ENCODE measurements around the gene FILIP1L. TPM values are rescaled to one million over a fixed set of nuclear protein-coding genes. Genes with fewer than 3 reads are reported as not detected.

FILIP1L gene
- total and polyA plus RNA-seq, 7 donors: 9.2 to 274 (median 78.5) TPM

DNA sequence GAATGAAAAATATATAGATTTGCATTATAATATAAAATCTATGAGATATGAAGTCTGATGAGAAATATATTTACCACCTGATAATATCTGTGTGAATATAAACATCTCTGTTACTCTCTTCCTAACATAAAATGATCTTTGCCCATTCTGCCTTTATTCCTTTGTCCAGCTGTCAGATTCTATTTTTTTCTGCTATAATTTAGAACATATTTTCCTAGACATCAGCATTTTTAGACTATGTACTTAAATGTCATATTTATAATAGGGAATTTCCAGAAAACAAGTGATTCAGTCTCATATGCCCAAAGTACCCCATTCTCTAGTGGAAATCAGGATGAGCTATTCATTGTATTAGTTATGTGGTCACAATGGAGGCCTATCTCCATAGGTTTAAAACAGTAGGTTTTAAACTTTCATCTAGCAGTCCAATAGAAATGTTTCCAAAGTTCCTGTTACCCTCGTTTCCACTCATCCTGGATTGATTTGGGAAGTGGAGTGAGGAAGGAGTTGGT is 83.3 kb downstream of the FILIP1L start:
- Histone ChIP-seq H3K27ac (peak overlapping the region; percentile 81), H3K27me3 (ENCODE audit: insufficient read depth in 3 of 3, low read length in 2 of 3) (no peaks in the 10 kb centered on the region), H3K4me1 (peaks cover 74% of the 10 kb centered on the region), H3K9me3 (no peaks in the 10 kb centered on the region), H3K36me3 (ENCODE audit: insufficient read depth in 1 of 2, low read depth in 1 of 2) (no peaks in the 10 kb centered on the region), H3K4me3 (no peak overlapping the region)
- intact Hi-C loops (cut with DNase I): loop anchor here in 1 of 2 donors (5.0 kb wide), 1 partner anchor 76 kb away; no protein-coding TSS in a partner anchor
- WGBS, 3 donors: 41 to 59% (median 53%) methylated on average over 1 of the region's 1 CpG
- ATAC-seq (no peak), DNase-seq (no peak)
- TF ChIP-seq, protein P1, sequence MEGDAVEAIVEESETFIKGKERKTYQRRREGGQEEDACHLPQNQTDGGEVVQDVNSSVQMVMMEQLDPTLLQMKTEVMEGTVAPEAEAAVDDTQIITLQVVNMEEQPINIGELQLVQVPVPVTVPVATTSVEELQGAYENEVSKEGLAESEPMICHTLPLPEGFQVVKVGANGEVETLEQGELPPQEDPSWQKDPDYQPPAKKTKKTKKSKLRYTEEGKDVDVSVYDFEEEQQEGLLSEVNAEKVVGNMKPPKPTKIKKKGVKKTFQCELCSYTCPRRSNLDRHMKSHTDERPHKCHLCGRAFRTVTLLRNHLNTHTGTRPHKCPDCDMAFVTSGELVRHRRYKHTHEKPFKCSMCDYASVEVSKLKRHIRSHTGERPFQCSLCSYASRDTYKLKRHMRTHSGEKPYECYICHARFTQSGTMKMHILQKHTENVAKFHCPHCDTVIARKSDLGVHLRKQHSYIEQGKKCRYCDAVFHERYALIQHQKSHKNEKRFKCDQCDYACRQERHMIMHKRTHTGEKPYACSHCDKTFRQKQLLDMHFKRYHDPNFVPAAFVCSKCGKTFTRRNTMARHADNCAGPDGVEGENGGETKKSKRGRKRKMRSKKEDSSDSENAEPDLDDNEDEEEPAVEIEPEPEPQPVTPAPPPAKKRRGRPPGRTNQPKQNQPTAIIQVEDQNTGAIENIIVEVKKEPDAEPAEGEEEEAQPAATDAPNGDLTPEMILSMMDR (IDR thresholded peaks at IDR 0.05): no peak

DNA sequence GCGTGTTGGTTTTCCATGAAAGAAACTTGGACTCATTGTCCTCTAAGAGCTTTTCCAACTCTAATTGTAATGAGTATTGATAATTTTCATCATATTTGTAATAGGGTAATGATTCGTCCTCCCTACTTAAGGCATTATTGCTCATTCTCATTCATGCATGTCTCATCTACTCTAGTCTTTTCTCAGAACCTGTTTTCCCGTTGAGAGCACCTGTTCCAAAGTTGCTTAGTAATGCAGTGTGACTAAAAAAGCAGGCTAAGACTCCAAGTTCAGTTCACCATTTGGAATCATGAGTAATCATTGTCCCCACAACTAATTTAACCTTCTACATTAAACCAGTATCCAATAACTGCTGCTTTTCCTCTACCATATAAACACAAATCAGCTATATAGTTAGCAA is 84.0 kb downstream of the FILIP1L start:
- WGBS, 3 donors: 35 to 45% (median 44%) methylated on average over 3 of the region's 3 CpGs
- no peaks in the 10 kb centered on the region for H3K27me3 ChIP-seq (ENCODE audit: insufficient read depth in 3 of 3, low read length in 2 of 3)
- peak overlapping the region; percentile 81 for H3K27ac ChIP-seq
- no peaks in the 10 kb centered on the region for H3K36me3 ChIP-seq (ENCODE audit: insufficient read depth in 1 of 2, low read depth in 1 of 2)
- H3K4me1 ChIP-seq: peaks cover 75% of the 10 kb centered on the region
- no peak overlapping the region for H3K4me3 ChIP-seq
- peak; percentile 78 to 87 (median 84) for ATAC-seq
- intact Hi-C loops (cut with DNase I): loop anchor here in 1 of 2 donors (5.0 kb wide), 1 partner anchor 77 kb away; no protein-coding TSS in a partner anchor
- TF ChIP-seq, protein P1 (IDR thresholded peaks at IDR 0.05): no peak
- H3K9me3 ChIP-seq: no peaks in the 10 kb centered on the region
- DNase-seq: no peak

DNA sequence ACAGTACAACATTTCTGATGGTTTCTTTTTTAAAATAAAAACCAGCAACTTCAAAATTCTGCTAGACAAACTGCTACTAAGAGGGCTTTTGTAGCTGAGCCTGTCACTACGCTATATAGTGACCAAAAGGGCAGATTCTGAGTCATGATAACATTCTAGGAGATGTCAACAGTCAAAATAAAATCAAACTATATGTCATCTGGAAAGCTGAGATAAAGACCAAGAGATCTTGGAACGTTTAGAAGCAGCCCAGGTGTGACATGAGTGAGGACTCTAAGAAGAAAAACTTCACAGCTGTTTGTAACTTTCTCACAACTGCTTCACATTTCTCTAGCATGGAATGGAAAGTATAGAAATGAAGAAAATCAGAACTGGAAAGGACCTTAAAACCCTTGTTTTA is 84.6 kb downstream of the FILIP1L start:
- no peaks in the 10 kb centered on the region for H3K27me3 ChIP-seq (ENCODE audit: insufficient read depth in 3 of 3, low read length in 2 of 3)
- intact Hi-C loops (cut with DNase I): loop anchor here in 1 of 2 donors (5.0 kb wide), 1 partner anchor 78 kb away; no protein-coding TSS in a partner anchor
- 41 to 71% (median 63%) methylated on average over 2 of the region's 2 CpGs for WGBS, 3 donors
- peak overlapping the region; percentile 81 for H3K27ac ChIP-seq
- TF ChIP-seq, protein P1 (IDR thresholded peaks at IDR 0.05): no peak
- peaks cover 76% of the 10 kb centered on the region for H3K4me1 ChIP-seq
- H3K4me3 ChIP-seq: no peak overlapping the region
- H3K9me3 ChIP-seq: no peaks in the 10 kb centered on the region
- no peaks in the 10 kb centered on the region for H3K36me3 ChIP-seq (ENCODE audit: insufficient read depth in 1 of 2, low read depth in 1 of 2)
- ATAC-seq (peak in 3 of 4 donors; percentile 13 to 29 (median 27)), DNase-seq (no peak)

DNA sequence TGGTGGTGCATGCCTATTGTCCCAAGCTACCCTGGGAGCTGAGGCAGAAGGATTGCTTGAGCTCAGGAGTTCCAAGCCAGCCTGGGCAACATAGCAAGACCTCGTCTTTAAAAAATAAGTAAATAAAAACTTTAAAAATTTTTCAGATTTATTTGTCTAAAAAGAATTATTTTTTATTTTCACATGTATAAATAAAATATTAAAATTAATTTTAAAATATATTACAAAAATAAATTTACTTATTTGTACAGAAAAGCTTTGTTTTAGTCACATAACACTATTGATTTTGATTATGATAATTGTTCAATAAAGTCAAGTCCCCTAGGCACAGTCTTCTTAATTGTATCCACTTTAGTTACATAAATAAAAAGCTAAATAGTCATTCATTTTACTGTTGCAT is 85.2 kb downstream of the FILIP1L start:
- peak overlapping the region; percentile 81 for H3K27ac ChIP-seq
- peaks cover 77% of the 10 kb centered on the region for H3K4me1 ChIP-seq
- TF ChIP-seq, protein P1 (IDR thresholded peaks at IDR 0.05): no peak
- intact Hi-C loops (cut with DNase I): no loop called here
- no peak overlapping the region for H3K4me3 ChIP-seq
- no peak for DNase-seq
- no peak for ATAC-seq
- 85 to 97% (median 94%) methylated on average over 1 of the region's 1 CpG for WGBS, 3 donors
- H3K9me3 ChIP-seq: no peaks in the 10 kb centered on the region
- H3K27me3 ChIP-seq (ENCODE audit: insufficient read depth in 3 of 3, low read length in 2 of 3): no peaks in the 10 kb centered on the region
- no peaks in the 10 kb centered on the region for H3K36me3 ChIP-seq (ENCODE audit: insufficient read depth in 1 of 2, low read depth in 1 of 2)

DNA sequence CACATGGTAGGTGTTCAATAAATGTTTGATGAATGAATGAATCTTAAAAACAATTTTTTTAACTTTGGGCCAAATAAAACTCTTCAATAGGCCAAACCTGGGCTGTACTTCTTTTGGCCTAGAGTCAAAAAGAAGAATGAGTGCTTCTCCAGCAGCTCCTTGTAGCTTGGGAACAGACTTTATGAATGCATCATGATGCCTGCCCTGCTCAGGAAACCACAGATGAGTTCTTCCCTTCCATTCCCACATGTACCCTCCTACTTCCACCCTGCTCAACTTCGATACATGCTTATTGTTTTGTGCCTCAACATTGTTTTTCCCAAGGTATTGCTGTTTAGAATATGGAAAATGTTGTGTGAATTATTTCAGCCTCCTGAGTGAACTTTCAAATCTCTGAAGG is 87.0 kb downstream of the FILIP1L start:
- WGBS, 3 donors: 75 to 83% (median 77%) methylated on average over 1 of the region's 1 CpG
- Histone ChIP-seq H3K9me3 (no peaks in the 10 kb centered on the region), H3K27ac (peak overlapping the region; percentile 81), H3K36me3 (ENCODE audit: insufficient read depth in 1 of 2, low read depth in 1 of 2) (no peaks in the 10 kb centered on the region), H3K4me1 (peaks cover 72% of the 10 kb centered on the region), H3K27me3 (ENCODE audit: insufficient read depth in 3 of 3, low read length in 2 of 3) (no peaks in the 10 kb centered on the region), H3K4me3 (no peak overlapping the region)
- DNase-seq (no peak), ATAC-seq (no peak)
- intact Hi-C loops (cut with DNase I): no loop called here
- TF ChIP-seq, protein P1 (IDR thresholded peaks at IDR 0.05): no peak
